HK-2 (cell line): Measurements from ENCODE around the gene CAVIN1.
"Not testable (repeated sequence)": the region's sequence is repeated elsewhere in the genome, so short reads cannot be mapped to it uniquely, and the experiment has no call there.

ENCODE experiments used
- DNase-seq: peaks from one replicate; pipeline ENCODE4 v3.0.0-alpha.2; 2018; ENCODE audit not compliant: unreplicated experiment

The CAVIN1 gene

DNA sequence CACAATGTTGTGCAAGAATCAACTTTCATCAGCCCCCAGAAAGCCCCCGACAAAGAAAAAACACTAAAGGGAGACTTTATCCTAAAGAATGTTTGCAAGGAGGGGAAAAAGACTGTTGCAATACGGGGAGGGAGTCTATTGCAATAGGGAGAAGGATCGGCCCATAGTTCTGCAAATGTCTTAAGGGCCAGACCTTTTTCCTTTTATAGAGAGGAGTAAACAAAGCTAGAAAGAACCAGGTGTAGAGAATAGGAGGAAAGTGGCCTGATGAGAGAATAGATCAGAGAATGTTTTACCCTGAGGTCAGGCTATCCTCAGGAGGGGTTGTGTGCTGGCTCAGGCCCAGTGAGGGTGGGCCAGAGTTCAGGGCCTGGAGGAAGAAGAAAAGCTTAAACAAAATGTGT is 8.7 kb upstream of the CAVIN1 start:
- DNase-seq, result no peak

DNA sequence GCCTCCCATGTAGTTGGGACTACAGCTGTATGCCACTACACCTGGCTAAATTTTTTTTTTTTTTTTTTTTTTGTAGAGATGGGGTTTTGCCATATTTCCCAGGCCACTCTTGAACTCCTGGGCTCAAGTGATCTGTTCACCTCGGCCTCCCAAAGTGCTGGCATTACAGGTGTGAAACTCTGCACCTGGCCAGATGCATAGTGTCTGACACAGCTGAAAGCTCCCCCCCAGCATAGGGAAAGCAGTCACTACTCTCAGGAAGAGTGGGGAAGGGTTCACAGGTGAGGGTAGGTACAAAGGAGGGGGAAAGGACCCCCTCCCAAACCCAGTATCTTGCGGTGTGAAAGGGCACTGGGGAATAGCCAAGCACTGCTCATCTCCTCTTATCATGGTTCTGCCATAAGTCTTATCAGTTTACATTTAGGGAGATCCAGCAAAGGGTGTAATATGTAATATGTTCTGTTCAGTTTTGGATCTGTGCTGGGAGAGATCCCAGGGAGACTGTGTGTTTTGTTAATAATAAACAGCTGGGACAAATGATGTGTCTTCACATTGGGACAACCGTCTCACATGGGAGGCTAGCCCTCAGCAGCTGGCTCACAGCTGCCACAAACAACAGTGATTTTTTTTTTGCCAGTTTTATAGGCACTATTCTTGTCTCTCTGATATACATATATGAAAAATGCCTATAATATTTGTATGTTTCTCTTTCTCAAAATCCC is 6.8 kb upstream of the CAVIN1 start:
- no peak for DNase-seq

DNA sequence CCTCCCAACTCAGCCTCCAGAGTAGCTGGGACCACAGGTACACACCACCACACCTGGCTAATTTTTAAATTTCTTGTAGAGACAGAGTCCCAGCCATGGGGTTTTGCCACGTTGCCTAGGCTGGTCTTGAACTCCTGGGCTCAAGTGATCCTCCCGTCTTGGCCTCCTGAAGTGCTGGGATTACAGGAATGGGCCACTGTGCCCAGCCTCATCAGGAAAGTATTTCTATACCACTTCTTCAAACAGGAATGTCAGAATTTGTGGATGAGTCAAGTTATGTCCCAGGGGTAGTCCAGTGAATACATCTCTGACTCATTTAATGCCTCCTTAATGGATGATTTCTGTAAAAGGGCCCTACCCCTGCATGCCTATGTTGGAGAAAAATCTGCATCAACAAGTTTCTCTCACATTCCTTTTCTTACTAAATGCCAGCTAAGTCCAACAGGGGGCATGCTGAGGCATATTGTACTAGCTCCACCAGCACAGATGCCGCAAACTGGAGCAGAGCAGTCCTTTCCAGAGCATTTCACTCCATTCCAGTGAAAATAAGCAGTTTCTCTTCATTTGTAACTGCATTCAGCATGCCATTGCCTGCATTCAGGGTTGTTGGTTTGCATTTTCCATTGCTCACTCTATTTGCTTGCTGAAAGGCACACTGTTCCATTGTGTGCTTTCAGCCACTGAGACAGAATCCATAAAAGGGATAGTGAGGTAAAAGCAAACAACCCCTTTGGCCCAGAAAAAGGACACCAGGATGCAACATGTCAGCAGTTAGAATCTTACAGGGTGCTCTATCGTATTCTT is 5.3 kb upstream of the CAVIN1 start:
- peak; percentile 72 for DNase-seq

DNA sequence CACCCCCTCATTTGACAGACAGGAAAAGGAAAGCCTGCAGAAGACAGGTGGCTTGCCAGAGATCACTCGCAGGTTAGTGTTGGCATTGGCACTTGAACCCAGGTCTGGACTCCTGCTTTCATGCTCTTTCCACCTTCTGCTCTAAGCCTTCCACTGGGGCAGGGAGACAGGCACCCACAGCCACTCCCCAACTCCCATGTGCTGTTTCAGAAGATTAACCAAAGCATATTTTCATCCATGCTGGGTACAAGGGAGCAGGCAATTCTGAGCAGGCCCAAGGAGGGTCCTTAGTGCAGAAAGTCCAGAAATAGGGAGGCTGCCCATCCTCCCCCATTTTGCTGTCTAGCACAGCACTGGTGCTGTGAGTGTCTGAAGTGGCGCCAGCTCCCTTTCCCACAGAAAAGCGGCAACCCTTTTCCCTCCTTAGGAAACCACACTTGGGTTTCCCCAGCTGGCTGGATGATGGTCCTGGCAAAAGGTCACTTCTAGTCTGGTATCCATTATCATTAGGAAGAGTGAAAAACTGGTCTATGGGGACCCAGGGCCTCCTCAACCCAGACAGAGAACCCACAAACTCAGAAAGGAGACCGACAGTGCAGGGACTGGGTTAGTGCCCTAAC is 2.0 kb upstream of the CAVIN1 start:
- DNase-seq, result no peak

DNA sequence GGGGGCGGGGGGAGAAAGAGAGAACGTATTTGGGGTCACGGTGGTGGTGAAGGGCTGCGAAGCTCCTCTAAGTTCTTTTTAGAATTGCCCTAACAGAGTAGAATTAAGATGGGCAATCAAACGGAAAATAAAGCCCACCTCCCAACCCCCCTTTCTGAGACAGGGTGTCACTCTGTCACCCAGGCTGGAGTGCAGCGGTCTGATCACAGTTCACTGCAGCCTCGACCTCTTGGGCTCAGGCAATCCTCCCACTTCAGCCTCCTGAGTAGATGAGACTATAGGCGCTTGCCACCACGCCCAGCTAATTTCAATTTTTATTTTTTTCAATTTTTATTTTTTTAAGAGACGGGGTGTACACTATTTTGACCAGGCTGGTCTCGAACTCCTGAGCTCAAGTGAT is 710 bp upstream of the CAVIN1 start:
- DNase-seq, result no peak

DNA sequence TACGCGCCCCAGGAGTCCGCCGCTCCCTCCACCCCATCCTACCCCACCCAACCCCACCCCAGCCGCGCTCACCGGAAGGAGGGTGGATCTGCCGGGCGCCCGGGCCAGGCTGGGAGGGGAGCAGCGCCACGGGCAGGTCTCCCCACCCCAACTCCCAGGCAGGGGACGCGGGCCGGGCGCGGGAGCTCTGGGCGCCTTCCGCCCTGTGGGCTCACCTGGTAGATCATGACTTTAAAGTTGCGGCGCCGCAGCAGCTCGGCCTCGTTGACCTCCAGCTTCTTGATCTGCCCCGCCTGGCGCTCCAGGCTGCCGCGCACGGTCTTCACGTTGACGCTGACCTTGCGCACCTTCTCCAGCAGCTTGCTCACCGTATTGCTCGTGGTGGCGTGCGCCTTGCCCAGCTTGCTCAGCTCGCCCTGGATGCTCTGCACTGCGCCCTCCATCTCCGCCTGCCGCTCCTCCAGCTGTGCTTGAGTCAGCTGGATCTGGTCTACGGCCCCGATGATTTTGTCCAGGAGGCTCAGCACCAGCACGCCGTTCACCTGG is 571 bp downstream of the CAVIN1 start:
- DNase-seq, result peak; percentile 54

DNA sequence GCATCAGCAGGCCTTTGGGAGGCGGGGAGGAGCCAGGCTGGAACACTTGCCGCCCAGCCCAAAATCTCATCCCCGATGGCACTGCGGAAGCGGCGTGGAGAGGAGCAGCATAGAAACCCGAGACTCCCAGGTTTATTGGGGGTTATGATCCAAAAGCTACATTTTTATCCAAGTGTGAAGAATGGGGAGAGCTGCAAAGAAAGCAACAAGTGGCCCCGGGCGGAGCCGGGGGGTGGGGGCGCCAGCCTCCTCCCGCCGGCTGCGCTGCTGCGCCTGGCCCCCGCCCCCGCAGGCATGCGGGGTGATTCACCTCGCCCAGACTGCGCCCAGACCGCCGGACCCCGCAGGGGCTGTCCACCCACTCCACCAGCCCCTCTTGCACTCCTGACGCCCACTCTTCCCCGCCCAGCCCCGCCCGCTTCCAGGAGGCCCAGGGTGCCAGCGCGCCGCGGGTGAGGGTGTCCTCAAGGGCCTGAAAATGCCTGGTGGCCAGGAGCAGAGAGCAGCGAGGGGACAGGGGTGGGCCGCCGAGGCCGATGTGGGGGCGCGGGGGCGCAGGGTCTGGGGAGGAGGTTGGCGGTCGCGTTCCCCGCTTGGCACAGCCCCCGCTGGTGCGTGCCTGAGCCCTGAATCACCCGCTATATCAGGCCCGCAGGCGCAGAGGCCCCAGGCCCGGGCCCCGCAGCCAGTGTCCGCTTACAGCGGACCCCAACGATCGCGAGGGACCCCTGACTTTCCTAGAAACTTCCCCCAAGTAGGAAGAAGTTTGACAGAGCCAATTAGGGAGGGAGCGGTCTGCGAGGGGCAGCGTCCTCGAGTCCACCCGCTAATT is 1.3 kb downstream of the CAVIN1 start:
- DNase-seq, result peak; percentile 78

DNA sequence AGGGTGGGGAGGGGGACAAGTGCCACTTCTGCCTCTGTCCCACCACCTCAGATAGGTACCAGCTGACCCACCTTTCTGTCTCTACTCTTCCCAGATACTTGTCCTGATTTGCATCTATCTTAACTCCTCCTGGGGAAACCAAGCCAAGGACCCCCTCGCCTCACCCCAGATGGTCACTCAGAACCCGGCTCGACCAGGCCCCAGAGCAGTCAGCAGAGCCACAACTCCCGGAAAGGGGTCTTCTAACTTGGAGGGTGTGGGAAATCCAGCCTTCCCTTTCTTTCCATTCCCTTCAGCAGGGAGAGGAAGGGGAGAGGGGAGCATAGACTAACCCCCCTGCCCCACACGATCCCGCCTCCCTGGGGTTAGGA is 1.9 kb downstream of the CAVIN1 start:
- no peak for DNase-seq

DNA sequence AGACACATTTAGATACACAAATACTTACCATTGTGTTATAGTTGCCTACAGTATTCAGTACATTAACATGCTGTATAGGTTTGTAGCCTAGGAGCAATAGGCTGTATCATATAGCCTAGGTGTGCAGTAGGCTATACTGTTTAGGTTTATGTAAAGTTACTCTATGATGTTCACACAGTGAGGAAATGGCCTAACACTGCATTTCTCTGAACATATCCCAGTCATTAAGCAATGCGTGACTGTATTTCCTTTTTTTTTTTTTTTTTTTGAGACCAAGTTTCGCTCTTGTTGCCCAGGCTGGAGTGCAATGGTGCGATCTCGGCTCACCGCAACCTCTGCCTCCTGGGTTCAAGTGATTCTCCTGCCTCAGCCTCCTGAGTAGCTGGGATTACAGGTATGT is 5.1 kb downstream of the CAVIN1 start:
- DNase-seq, result not testable (repeated sequence)

DNA sequence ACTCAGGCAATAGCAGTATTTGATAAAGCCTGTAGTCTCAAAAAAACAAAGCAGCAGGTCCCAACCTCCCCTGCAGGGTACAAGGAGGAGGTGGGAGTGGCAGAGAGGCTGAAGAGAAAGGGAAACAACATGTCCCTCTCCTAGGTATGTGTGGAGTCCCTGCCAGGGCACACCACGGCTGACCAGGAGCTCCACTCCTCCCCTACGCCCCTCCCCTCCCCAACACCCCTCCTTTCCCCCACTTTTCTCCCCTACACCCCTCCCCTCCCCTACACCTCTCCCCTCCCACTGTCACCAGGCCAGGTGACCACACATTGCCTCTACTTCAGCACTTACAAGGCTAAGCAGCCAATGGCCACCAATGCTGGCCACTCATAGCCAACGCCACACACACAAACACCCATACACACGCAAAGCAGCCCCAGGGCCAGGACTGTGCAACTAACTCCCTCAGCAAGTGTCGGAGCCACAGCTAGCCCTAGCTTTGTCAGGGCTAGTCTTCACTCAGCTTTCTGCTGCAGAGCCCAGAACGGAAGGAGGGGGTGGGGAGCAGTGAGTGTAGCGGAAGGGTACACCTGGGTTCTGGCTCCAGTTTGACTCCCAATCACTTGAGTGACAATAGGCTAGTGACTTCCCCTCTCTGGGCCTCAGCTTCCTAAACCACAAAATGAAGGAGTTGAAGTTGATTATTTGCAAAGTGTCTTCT is 8.2 kb downstream of the CAVIN1 start:
- no peak for DNase-seq

DNA sequence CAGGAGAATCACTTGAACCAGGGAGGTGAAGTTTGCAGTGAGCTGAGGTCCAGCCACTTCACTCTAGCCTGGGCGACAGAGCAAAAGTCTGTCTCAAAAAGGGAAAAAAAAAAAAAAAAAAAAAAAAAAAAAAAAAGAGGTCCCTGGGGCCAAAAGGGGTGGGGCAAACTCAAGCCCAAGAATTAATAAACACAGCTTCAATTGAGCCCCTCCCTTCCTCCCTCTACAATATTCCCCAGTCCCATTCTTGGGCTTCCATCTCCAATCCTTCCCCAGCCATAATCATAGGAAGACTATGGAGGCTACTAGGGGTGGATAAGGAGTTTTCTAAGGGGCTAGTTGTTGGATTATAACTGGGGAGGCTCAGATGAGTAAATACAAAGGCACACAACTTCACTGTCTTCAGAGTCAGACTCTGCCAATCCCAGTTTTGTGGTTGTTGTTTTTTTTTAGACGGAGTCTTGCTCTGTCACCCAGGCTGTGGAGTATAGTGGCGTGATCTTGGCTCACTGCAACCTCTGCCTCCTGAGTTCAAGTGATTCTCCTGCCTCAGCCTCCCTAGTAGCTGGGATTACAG is 9.5 kb downstream of the CAVIN1 start:
- no peak for DNase-seq

DNA sequence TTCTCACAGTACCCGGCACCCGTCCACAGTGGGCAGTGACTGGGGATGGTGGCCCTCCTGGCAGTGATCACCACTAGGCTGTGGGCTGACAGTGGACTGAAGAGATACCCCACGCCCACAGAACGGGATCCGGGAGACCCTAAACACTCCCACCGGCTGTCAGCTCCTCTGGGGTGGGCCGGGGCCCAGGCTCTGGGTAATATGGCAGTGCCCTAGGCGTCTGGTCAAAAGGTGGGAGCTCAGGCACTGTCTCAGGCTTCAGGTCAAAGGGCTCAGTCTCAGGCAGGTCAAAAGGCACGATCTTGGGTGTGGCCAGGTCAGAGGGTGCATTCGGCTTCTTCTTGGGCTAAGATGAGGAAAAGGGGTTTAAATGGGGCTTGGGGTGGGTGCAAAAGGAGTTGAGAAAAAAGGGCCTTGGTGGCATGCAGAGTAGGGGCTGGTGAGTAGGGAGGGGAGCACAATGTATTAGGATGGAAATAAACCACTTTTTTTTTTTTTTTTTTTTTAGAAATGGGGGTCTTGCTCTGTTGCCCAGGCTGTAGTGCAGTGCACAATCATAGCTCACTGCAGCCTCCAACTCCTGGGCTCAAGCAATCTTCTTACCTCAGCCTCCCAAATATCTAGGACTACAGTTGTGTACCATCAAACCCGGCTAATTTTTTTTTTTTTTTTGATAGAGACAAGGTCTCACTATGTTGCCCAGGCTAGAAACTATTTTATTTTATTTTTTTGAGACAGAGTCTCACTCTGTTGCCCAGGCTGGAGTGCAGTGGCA is 11.0 kb downstream of the CAVIN1 start:
- DNase-seq, result no peak

DNA sequence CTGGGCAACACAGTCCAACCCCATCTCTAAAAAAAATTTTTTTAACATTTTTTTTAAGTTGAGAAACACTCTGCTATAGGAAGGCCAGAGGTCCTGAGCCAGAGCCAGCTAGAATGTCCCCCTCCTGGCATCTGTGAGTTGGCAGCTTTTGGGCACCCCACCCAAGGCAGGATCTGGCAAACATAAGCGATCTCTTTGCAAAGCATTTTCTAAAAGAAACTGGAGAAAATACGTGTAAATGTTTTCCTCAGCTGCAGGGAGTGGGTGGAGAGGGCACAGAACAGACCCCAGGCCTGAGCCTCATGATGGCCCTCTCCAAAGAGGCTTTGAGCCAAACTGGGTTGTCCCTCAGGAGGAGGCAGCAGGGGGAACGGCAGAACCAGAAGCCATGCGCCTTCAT is 11.7 kb downstream of the CAVIN1 start:
- DNase-seq, result no peak

DNA sequence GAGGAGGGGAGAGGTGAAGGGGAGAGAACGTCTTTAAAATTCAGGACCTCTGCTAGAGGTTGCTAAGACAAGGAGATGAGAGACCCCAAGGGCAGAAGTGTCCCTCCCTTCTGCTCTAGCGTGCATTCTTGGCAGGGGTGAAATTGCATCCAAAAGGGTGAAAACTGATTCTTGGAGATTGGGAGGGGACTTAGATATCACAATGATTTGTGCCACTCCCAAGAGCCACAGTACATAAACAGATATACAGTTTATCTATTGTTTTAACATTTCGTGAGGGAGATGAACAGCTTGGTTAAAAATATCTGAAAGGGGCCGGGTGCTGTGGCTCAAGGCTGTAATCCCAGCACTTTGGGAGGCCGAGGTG is 12.8 kb downstream of the CAVIN1 start:
- DNase-seq, result no peak

DNA sequence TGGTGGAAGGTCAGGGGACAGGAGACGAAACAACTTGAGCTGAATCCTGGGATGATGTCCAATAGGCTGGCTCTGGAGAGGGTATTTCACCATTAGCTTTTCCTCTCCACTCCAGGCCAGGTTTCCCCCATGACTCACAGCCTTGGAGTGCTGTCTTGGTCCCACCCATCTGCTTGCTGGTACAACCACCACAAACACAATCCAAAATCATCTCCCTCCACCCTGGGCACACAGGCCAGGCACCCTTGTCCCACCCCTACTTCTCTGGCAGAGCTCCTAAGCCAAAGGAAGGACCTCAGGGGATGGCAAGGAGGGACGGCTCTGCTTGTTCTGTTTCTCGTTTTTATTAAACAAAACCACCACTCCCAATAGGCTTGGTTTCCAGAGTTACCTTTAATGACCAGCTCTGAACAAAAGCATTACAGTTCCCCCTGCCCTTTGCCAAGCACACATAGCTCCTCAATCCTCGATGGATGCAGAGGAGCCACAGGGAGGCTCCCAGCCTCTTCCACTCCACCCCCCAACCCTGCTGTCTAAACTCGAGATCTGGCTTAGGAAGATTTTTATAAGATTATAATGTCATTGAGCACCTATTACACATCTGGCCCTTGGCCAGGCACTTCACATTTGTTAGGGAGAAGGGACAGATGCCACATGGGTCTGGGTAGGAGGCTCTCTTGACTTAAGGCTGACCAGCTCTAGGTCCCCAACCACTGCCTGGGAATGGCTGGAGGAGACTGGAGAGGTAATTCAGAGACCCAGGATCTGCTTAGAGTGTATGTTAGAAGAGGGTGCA is 13.3 kb downstream of the CAVIN1 start:
- peak; percentile 66 for DNase-seq

DNA sequence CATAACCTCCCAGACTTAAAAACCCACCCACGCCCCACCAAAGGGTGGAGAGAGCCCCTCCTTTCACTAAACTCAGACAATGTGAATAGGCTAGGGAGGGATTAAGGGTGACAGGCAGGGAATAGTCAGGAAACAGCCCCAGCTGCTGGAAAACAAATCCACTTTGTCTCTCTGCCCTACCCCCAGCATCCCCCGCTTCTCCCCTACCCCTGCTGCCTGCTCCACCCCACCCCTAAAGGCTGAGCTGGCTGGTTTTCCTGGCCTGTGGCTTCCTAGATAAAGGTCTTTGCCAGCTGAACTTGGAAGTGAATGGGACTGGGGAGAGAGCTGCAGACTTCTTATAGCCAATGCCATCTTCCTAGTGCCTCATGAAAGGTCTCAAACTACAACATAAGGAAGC is 15.0 kb downstream of the CAVIN1 start:
- no peak for DNase-seq

DNA sequence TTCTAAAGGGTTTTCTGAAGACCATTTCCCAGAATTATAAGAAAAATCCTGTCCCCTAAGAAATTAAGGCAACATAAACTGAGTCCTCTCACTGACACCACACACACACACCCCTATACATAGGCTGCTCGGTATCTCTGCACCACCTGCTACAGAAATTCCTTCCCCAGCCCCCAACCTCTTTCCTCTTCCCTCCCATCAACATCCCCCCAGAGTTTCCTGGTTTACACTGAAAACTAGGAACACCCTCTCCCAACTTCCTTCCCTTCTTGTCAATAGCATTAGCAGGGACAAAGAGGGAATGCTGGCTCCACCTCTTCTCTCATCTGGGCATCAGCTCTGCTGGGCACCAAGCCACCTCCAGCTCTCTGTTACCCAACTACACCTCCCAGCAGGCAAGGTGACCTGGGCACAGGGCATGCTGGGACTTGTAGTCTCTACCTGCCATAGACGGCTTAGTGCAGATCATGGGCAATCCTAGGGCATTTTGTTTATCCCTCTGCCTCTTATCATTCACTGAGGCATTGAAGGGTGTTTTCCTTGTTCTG is 15.7 kb downstream of the CAVIN1 start:
- peak; percentile 47 for DNase-seq

DNA sequence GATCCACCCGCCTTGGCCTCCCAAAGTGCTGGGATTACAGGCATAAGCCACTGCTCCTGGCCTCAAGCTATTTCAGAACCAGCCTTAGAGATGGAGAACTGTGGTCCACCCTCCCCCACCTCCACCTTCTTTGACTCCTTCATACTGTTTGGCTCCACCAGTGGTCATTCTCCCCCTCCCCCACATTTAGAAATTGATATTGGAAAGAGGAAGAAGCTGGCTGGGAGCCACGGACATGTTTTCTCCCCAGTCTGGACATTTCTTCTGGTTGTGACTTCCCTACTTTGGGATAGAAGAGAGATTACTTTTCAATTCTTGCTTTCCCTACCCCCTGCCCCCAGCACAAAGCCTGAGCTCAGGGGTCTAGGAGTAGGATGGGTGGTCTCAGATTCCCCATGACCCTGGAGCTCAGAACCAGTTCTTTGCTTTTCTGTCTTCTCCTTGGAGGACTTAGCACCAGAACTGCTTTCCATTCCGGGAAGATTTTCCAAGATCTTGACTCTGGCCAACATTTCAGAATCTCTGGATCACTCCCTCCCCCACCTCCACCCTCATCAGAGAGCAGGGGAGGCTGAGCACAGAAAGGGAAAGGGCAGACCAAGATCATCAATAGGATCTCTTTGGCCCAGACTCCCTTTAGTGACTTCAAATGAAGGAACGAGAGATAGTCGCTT is 16.3 kb downstream of the CAVIN1 start:
- DNase-seq, result no peak
